PFSK-1 (cell line): ENCODE measurements around the gene RNF214.

ENCODE experiments used
- POLR2AphosphoS5 ChIP-seq: IDR thresholded peaks from 2 replicates; pipeline ENCODE4 v1.6.1; 2012; ENCODE audit warnings: low read depth, mild to moderate bottlenecking, control low read depth, low read length, moderate library complexity
- SIN3A ChIP-seq: IDR thresholded peaks from 2 replicates; pipeline ENCODE4 v1.6.1; 2012; ENCODE audit warnings: mild to moderate bottlenecking, low read length, moderate library complexity, borderline replicate concordance; ENCODE audit not compliant: insufficient read depth
- TAF1 ChIP-seq: IDR thresholded peaks from 2 replicates; pipeline ENCODE4 v1.6.1; 2012; ENCODE audit warnings: low read length, control low read depth, borderline replicate concordance; ENCODE audit not compliant: insufficient read depth
- TF ChIP-seq, protein P1 (sequence below), 2 experiments: IDR thresholded peaks; 2 replicates each; pipeline versions ENCODE4 v1.6.1 to v1.8.0; 2011 to 2012; ENCODE audit warnings: low read depth in 2 of 2, low read length in 2 of 2, control low read depth in 1 of 2, inconsistent platforms in 1 of 2, mild to moderate bottlenecking in 1 of 2, moderate library complexity in 1 of 2; ENCODE audit not compliant: insufficient read depth in 1 of 2

DNA sequence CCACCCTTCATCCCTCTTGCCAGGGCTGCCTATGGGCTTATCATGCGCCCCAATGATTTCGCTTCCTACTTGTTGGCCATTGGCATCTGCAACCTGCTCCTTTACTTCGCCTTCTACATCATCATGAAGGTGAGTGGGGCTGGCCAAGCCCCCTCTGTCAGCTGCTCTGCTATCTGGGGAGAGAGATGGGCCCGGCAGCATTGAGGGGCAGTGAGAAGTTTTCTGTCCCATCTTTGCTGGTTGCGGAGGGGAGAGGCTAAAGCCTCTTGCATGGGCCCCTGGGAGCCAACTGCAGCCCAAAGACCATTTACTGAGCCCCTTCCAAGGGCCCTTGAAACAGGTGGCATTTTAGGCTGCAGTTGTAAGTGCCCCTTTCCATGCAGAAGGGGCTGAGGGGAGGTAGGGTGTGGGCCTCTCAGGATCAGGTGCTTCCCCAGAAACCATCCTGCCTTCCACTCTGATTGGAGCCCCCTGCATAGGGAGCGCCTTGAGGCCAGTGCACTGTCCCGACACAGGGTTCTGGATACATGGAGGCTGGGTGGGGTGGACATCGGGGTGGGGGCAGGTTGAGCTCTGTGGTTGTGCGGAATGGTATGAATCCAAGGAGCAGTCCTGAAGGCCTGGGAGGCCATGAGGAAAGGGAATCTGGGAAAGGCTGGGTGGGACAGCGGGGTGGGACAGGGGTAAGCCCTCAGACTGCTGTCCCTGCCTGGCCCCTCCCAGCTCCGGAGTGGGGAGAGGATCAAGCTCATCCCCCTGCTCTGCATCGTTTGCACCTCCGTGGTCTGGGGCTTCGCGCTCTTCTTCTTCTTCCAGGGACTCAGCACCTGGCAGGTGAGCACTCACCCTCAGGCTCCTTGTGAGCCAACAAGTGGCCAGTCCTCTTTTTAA lies 39.1 kb upstream of the RNF214 start:
- no peak for TF ChIP-seq TAF1
- TF ChIP-seq SIN3A = no peak
- TF ChIP-seq POLR2AphosphoS5 = no peak
- TF ChIP-seq, protein P1, sequence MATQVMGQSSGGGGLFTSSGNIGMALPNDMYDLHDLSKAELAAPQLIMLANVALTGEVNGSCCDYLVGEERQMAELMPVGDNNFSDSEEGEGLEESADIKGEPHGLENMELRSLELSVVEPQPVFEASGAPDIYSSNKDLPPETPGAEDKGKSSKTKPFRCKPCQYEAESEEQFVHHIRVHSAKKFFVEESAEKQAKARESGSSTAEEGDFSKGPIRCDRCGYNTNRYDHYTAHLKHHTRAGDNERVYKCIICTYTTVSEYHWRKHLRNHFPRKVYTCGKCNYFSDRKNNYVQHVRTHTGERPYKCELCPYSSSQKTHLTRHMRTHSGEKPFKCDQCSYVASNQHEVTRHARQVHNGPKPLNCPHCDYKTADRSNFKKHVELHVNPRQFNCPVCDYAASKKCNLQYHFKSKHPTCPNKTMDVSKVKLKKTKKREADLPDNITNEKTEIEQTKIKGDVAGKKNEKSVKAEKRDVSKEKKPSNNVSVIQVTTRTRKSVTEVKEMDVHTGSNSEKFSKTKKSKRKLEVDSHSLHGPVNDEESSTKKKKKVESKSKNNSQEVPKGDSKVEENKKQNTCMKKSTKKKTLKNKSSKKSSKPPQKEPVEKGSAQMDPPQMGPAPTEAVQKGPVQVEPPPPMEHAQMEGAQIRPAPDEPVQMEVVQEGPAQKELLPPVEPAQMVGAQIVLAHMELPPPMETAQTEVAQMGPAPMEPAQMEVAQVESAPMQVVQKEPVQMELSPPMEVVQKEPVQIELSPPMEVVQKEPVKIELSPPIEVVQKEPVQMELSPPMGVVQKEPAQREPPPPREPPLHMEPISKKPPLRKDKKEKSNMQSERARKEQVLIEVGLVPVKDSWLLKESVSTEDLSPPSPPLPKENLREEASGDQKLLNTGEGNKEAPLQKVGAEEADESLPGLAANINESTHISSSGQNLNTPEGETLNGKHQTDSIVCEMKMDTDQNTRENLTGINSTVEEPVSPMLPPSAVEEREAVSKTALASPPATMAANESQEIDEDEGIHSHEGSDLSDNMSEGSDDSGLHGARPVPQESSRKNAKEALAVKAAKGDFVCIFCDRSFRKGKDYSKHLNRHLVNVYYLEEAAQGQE (IDR thresholded peaks at IDR 0.05; ENCODE audit: insufficient read depth in 1 of 2, low read depth in 2 of 2, low read length in 2 of 2) = no peak
